Erythroblast (primary cell): ENCODE results near the gene UNC5A.
A peak's percentile ranks its signal among the peaks of the same experiment; 100 is the strongest.

ENCODE experiments used
- DNase-seq, 2 experiments: peaks; one replicate each; lab custom pipeline; 2025; lab: John Stamatoyannopoulos, UW
- GATA1 ChIP-seq: IDR thresholded peaks from 2 replicates; pipeline ENCODE4 v1.6.1; 2011; ENCODE audit warnings: low read depth, mild to moderate bottlenecking, control low read depth, low read length, moderate library complexity
- POLR2A ChIP-seq: IDR thresholded peaks from 2 replicates; pipeline ENCODE4 v1.6.1; 2011; ENCODE audit warnings: mild to moderate bottlenecking, low read length

The UNC5A gene

DNA sequence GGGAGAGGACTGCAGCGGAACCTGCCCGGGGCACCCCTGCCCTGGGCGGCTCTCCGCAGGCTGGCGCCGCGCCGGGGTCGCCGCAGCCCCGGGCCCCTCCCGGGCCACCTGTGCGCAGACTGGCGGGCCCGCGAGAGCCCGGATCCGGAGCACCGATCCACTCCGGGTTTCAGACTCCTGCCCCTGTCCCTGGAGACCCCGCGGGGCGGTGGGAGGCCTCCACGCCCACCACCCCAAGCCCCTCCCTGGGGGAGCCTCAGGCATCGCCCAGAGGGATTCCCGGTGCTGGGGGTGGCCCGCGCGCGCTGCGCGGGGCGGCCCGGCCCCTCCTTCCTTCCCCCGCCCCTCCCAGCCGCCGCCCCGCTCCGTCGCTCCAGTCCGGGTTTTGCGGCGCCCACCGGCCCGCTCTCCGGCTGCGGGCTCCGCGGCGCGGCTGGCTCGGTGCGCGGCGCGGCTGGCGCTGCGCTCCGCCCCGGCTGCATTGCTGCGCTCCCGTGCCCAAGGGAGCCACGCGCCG lies at the start of gene UNC5A:
UNC5A (plus strand) TSS at position 479 of the 517 bp plus-strand sequence. CDS start 192 bp downstream, outside the sequence.
- no peak for TF ChIP-seq GATA1
- DNase-seq = peak; percentile 58 to 70

DNA sequence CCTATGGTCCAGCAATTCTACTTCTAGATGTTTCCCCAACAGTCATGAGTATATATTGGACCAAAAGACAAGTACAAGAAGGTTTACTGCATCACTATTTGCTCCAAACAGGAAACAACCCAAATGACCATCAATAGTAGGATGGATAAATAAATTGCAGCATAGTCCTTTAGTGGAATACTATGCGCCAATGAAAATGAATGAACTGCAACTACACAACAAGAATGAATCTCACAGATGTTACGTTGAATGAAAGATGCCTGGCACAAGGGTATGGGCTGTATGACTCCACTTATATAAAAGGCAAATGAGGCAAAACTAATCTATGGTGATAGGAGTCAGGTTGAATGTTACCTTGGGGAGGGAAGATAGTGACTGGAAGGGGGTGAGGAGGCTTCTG lies 48.6 kb upstream of the UNC5A start:
- TF ChIP-seq GATA1 (no peak), POLR2A (no peak)
- DNase-seq = no peak

DNA sequence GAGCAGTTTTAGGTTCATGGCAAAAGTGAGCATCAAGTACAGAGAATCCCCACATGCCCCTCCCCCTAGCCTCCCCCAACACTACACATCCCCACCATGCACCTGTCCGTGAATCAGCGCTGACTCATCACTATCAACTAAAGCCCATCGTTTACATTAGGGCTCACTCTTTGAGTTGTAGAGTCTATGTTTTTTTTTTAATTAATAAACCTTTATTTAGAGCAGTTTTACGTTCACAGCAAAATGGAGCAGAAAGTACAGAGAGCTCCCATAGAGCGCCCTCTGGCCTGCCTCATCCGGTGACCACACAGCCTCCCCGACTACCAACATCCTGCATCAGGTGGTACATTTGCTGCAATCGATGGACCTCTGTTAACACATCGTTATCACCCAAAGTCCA lies 47.9 kb upstream of the UNC5A start:
- DNase-seq = no peak
- no peak for TF ChIP-seq GATA1
- no peak for TF ChIP-seq POLR2A

DNA sequence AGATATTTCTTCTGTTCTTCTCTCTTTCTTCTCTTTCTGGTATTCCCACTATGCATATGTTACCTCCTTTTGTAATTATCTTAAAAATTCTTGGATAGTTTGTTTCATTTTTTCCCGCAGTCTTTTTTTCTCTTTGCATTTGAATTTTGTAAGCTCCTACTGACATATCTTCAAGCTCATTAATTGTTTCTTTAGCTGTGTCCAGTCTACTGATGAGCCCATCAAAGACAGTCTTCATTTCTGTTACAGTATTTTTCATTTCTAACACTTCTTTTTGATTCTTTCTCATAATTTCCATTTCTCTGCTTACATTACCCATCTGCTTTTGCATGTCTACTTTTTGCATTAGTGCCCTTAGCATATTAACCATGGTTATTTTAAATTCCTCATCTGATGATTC lies 44.7 kb upstream of the UNC5A start:
- TF ChIP-seq POLR2A = no peak
- no peak for TF ChIP-seq GATA1
- no peak for DNase-seq

DNA sequence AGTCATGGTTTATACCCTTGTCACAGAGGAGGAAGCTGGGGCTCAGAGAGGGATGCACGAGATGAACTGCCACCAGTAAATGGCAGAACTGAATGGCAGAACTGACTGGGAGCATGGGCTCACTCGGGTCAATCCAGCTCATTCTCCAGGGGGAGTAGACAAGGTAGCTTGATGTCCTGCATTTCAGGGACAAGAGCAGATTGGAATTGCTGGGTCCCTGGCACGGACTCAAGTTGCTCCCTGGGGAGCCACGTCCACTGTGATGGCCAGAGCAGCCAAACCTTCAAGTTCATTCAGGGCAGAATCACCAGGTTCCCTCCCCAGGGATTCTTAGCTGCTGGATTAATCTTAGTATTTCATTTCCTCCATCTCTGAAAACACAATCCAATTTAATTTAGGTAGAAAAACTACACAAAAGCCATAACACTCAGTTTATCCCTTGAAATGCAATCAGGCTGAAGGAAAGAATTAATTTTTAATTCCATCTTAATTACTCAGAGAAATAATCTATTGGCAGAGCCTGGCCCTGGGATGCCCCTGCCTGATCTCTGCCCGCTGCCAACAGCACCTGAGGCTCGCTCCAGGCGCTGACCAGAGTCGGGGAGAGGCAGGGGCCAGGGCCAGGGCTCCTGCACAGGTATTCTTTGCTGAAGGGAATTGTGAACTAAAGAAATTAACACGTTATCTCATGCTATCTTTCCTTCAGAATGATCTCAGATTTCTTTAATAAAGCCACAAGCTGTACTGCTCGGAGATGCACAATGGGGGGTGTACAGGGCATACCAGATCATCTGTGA lies 42.0 kb upstream of the UNC5A start:
- TF ChIP-seq POLR2A (no peak), GATA1 (no peak)
- no peak for DNase-seq

DNA sequence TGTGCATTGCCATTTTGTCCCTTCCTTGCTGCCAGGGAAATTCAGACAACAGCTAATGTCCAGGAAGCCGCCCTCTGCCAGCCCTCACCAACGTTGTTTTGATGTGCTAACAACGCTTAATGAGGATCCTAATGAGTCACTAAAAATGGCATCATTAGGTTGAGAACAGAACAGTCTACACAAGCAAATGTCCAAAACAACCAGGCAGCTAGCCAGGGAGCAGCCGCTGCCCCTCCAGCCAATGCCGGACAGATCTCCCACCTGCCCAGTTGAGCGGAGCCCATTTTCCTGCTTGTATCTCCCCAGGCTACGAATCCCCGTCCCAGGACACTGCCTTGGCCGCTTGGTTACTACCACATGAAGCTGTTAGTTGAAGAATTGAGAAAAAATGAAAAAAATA lies 40.4 kb upstream of the UNC5A start:
- no peak for DNase-seq
- TF ChIP-seq POLR2A (no peak), GATA1 (no peak)

DNA sequence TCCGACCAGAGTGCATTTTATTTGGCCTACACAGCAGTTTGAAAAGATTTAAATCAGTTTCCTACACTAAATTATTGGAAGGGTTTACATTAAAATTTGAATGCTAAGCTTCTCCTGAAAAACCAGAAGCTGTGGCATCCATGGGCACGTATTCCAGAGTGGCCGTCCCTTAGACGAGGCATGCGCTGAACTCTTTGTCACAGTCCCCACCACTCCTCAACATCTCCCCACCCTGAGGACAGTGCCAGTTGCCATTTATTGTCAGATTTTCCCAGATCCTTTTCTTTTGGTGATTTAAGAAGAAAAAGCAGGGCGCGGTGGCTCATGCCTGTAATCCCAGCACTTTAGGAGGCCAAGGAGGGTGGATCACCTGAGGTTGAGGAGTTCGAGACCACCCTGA lies 39.9 kb upstream of the UNC5A start:
- no peak for DNase-seq
- TF ChIP-seq POLR2A (no peak), GATA1 (no peak)

DNA sequence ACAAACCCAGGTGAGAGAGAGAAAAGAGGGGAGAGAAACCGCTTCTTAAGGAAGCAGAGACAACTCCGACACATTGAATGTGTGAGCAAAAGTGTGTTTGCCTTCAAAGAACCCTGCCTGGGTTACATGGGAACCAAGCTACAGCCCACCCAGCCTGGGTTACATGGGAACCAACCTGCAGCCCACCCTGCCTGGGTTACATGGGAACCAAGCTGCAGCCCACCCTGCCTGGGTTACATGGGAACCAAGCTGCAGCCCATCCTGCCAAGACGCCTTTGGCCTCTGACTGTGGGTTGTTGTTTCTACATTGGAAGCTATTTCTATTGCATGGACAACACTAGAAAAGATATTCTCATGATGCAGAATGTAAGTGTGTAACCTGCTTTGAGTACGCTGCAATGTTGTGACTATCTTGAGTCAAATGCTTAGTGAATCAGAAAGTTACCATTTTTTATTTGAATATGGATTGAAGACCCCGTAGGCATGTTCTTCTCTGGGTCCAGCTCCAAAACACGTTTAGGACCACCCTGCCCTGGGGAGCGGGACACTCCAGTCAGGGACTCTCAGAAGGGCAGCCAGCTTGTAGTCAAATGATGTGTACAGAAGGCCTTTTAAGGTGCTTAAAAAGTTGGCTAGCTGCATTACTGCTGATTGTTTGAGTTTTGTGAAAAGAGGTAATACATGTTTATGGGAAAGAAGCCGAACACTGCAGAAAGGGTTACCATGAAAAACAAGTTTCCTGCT lies 39.1 kb upstream of the UNC5A start:
- no peak for TF ChIP-seq POLR2A
- no peak for DNase-seq

DNA sequence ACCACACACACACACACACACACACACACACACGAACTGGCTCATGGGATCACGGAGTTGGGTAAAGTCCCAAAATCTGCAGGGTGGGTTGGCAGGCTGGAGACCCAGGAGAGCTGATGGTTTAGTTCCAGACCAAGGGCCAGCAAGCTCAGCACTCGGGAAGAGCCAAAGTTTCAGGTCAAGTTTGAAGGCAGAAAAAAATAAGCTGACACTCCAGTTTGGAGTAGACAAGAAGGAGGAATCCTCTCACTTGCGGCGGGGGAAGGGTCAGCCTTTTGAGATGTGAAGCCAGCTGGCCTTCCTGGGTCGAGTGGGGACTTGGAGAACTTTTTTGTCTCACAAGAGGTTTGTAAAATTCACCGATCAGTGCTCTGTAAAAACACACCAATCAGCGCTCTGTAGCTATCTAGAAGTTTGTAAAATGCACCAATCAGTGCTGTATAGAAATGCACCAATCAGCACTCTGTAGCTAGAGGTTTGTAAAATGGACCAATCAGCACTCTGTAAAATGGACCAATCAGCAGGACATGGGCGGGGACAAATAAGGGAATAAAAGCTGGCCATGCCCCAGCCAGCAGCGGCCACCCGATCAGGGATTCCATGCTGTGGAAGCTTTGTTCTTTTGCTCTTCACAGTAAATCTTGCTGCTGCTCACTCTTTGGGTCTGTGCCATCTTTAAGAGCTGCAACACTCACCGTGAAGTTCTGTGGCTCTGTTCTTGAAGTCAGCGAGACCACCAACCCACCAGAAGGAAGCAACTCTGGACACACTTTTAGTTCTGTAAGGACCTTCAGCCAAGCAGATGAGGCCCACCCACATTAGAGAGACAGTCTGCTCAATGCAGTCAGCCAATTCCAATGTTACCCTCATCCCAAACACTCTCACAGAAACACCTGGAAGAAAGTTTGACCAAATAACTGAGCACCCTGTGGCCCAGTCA lies 37.8 kb upstream of the UNC5A start:
- TF ChIP-seq GATA1 = no peak
- TF ChIP-seq POLR2A = no peak
- no peak for DNase-seq

DNA sequence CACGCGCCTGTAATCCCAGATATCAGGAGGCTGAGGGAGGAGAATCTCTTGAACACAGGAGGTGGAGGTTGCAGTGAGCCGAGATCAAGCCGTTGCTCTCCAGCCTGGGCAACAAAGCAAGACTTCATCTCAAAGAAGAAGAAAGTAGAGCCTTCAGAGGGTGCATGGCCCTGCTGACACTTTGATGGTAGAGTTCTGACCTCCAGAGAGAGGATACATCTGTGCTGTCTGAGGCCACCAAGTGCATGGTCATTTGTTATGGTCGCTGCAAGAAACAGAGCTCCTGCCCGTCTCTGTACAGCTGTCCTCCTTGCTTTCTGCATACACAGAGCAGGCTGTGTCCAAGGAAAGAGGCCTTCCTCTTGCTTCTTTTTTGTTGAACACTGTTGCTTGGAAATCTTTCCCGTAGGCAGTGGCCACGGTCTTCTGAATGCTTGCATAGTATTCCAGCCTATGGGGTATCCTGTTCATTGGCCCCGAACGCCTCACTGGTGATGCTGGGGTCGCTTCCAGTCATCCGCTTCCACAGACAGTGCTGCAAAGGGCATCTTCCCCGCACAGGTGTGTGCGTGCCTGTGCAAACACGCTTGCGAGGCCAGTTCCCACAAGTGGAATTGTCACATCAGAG lies 36.8 kb upstream of the UNC5A start:
- no peak for DNase-seq
- TF ChIP-seq GATA1 = no peak
- no peak for TF ChIP-seq POLR2A

DNA sequence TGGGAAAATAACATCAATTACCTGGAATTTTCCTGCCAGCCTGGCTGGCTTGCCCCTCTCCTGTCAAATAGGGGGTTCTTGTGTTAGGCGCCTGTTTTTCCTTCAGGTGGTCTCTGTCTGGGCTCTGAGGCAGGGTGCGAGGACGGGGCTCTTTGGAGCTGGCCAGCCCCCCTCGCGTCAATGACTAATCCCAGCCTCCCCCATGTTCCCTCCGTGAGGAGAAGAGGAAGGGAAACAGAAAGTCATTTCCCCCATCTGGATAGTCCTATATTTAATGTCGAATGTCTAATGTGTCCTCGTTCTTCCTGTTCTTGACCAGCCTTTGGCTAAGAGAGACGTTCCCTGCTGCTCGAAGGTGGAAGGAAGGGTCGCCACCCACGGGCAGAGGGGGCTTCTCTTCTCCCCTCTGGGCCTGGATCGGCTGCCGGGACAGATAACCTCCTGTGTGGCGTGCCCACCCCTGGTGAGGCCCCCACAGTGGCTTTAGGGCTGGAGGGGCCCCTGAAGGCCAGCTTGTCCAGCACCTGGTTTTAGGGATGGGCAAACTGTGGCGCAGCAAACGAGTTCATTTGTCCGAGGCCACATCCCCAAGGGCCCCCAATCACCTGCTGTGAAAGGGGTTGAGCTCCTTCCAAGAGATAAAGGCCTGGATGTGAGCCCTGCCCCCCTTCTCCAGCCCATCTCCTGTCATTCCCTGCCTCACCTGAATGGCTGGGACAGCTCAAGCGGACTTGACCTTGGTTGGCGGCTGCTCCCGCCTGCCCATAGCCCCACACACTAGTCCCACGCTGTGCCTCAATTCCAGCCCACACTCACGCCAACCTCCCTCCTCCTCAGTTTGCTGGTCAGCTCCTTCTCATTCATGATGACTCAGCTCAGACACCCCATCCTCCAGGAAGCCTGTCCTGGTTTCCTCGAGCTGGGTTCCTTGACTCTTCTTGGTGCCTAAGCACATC lies 35.9 kb upstream of the UNC5A start:
- no peak for DNase-seq
- TF ChIP-seq POLR2A (no peak), GATA1 (no peak)

DNA sequence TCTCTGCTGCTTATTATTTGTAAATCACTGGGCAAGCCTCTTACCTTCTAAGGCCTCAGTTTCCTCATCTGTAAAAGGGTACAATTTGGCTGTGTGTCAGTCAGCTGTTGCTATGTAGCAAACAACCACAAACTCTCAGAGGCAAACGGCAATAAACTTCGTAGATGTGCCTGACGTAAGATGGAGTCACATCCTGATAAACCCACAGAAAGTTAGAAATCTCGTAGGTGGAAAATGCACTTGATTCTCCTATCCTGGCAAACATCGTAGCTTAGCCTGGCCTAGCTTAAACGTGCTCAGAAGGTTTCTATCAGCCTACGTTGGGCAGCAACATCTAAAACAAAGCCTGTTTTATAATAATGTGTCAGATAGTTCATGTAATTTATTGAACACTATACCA lies 35.0 kb upstream of the UNC5A start:
- no peak for TF ChIP-seq GATA1
- DNase-seq = no peak
